ENCODE results near the gene CDK13.

The CDK13 gene

DNA sequence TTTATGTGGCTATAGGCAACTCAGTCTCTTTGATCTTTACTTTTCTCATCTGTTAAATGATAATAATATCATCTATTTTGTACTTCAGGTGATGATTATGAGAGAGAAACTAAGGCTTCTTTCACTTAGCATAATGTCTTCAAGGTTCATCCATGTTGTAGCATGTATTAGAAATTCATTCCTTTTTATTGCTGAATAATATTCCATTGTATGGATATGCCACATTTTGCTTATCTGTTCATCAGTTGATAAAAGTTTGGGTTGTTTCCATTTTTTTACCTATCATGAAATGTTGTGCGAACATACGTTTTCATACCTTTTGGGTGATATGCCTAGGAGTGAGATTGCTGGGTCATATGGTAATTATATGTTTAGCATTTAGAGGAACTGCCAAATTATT is 7.2 kb upstream of the CDK13 start:
- H3K27ac ChIP-seq (ENCODE audit: extremely low read depth, low read depth, low read length): no peak overlapping the region
- no peaks in the 10 kb centered on the region for H3K36me3 ChIP-seq (ENCODE audit: control insufficient read depth in 2 of 2, insufficient read depth in 1 of 2, low read length in 2 of 2)
- ChIA-PET POLR2A (no interaction called here), CTCF (no interaction called here)
- no peak overlapping the region for H3K4me3 ChIP-seq (ENCODE audit: low read depth, low read length)
- no peaks in the 10 kb centered on the region for H3K4me1 ChIP-seq (ENCODE audit: control insufficient read depth, insufficient read depth, low read length)
- no peaks in the 10 kb centered on the region for H3K9me3 ChIP-seq (ENCODE audit: control insufficient read depth, insufficient read depth, low read depth, low read length)
- TF ChIP-seq ZNF830 (tag by site-specific recombination; IDR thresholded peaks at IDR 0.05; ENCODE audit: low read depth) (no peak), ZNF146 (tag by site-specific recombination; IDR thresholded peaks at IDR 0.05) (peak; percentile 53)

DNA sequence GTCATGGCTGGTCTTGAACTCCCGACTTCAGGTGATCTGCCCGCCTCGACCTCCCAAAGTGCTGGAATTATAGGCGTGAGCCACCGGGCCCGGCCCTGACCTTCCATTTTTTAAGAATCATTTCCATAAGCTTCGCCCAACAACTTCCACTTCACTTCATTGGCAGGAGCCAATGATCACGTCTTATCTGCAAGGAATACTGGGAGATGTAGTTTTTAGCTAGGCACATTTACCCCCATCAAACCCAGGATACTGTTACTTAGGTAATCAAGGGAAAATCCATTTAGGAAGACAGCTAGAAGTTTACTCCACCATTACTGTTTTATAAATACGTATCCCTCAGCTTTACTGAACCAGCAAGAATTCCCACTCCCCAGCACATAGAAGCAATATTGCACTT is 3.4 kb upstream of the CDK13 start:
- Histone ChIP-seq H3K4me3 (ENCODE audit: low read depth, low read length) (no peak overlapping the region), H3K9me3 (ENCODE audit: control insufficient read depth, insufficient read depth, low read depth, low read length) (no peaks in the 10 kb centered on the region), H3K4me1 (ENCODE audit: control insufficient read depth, insufficient read depth, low read length) (no peaks in the 10 kb centered on the region), H3K36me3 (ENCODE audit: control insufficient read depth in 2 of 2, insufficient read depth in 1 of 2, low read length in 2 of 2) (peaks cover 0 to 1% of the 10 kb centered on the region in 2 experiments; a peak in 1 of 3 replicates), H3K27ac (ENCODE audit: extremely low read depth, low read depth, low read length) (no peak overlapping the region)
- ChIA-PET CTCF (interaction anchor here (0.6 to 3.4 kb wide), 4 partner anchors 51 to 365 kb away, joined by 3 to 15 read pairs (median 6); partner anchors contain the start of gene MPLKIP), POLR2A (no interaction called here)
- TF ChIP-seq ZNF184 (tag by site-specific recombination; IDR thresholded peaks at IDR 0.05): no peak
- no peak for TF ChIP-seq ZNF174 (tag by site-specific recombination; IDR thresholded peaks at IDR 0.05)
- TF ChIP-seq, protein P1, sequence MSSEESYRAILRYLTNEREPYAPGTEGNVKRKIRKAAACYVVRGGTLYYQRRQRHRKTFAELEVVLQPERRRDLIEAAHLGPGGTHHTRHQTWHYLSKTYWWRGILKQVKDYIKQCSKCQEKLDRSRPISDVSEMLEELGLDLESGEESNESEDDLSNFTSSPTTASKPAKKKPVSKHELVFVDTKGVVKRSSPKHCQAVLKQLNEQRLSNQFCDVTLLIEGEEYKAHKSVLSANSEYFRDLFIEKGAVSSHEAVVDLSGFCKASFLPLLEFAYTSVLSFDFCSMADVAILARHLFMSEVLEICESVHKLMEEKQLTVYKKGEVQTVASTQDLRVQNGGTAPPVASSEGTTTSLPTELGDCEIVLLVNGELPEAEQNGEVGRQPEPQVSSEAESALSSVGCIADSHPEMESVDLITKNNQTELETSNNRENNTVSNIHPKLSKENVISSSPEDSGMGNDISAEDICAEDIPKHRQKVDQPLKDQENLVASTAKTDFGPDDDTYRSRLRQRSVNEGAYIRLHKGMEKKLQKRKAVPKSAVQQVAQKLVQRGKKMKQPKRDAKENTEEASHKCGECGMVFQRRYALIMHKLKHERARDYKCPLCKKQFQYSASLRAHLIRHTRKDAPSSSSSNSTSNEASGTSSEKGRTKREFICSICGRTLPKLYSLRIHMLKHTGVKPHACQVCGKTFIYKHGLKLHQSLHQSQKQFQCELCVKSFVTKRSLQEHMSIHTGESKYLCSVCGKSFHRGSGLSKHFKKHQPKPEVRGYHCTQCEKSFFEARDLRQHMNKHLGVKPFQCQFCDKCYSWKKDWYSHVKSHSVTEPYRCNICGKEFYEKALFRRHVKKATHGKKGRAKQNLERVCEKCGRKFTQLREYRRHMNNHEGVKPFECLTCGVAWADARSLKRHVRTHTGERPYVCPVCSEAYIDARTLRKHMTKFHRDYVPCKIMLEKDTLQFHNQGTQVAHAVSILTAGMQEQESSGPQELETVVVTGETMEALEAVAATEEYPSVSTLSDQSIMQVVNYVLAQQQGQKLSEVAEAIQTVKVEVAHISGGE (tag by site-specific recombination; conservative IDR thresholded peaks at IDR 0.05; ENCODE audit: low read depth): no peak
- TF ChIP-seq ZNF394 (tag by site-specific recombination; IDR thresholded peaks at IDR 0.05; ENCODE audit: borderline replicate concordance): no peak
- TF ChIP-seq KLF7 (tag by site-specific recombination; IDR thresholded peaks at IDR 0.05; ENCODE audit: borderline replicate concordance): no peak
- TF ChIP-seq FEZF1 (tag by site-specific recombination; IDR thresholded peaks at IDR 0.05): no peak
- TF ChIP-seq ZNF121 (tag by site-specific recombination; IDR thresholded peaks at IDR 0.05): no peak
- TF ChIP-seq, protein P2, sequence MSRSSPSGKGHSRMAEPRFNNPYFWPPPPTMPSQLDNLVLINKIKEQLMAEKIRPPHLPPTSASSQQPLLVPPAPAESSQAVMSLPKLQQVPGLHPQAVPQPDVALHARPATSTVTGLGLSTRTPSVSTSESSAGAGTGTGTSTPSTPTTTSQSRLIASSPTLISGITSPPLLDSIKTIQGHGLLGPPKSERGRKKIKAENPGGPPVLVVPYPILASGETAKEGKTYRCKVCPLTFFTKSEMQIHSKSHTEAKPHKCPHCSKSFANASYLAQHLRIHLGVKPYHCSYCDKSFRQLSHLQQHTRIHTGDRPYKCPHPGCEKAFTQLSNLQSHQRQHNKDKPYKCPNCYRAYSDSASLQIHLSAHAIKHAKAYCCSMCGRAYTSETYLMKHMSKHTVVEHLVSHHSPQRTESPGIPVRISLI (tag by site-specific recombination; IDR thresholded peaks at IDR 0.05): no peak

DNA sequence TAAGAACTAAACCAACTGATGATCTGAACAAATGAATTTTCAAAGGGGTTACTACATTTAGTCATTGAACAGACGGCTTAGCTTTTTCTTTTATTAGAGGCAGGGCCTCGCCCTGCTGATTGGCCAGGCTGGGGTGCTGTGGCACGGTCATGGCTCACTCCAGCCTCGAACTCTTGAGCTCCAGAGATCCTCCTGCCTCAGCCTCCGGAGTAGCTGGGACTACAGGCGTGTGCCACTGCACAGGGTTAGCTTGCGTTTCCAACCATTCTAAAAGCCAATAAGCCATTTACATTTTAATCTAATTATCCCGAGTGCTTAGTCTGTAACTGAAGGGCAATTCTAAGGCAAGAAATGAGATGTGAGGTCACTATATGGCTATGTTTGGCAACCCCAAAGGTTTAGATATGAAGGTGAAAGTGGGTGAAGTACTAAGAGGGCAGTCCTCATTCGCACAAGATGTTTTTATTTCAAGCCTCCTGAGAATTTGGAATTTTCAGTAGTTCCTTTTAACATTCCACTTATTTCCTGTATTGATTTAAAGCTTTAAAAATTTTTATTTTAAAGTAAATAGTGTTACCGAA is 1.6 kb upstream of the CDK13 start:
- Histone ChIP-seq H3K36me3 (ENCODE audit: control insufficient read depth in 2 of 2, insufficient read depth in 1 of 2, low read length in 2 of 2) (peaks cover 0 to 6% of the 10 kb centered on the region in 2 experiments; a peak in 1 of 3 replicates), H3K9me3 (ENCODE audit: control insufficient read depth, insufficient read depth, low read depth, low read length) (no peaks in the 10 kb centered on the region), H3K4me1 (ENCODE audit: control insufficient read depth, insufficient read depth, low read length) (no peaks in the 10 kb centered on the region), H3K4me3 (ENCODE audit: low read depth, low read length) (peak overlapping the region; percentile 99), H3K27ac (ENCODE audit: extremely low read depth, low read depth, low read length) (peak overlapping the region; percentile 98)
- ChIA-PET CTCF (interaction anchor here (1.1 to 3.4 kb wide), 3 partner anchors 51 to 104 kb away, joined by 5 to 15 read pairs (median 7); no protein-coding TSS in a partner anchor), POLR2A (no interaction called here)
- TF ChIP-seq ZNF621 (tag by site-specific recombination; IDR thresholded peaks at IDR 0.05) (no peak), OSR2 (tag by site-specific recombination; IDR thresholded peaks at IDR 0.05) (no peak), ZNF510 (tag by site-specific recombination; IDR thresholded peaks at IDR 0.05; ENCODE audit: insufficient replicate concordance) (no peak), ZXDB (tag by site-specific recombination; IDR thresholded peaks at IDR 0.05) (no peak), MZF1 (tag by site-specific recombination; IDR thresholded peaks at IDR 0.05; ENCODE audit: borderline replicate concordance) (no peak), ZNF548 (tag by site-specific recombination; IDR thresholded peaks at IDR 0.05) (no peak), KLF7 (tag by site-specific recombination; IDR thresholded peaks at IDR 0.05; ENCODE audit: borderline replicate concordance) (no peak), ZNF174 (tag by site-specific recombination; IDR thresholded peaks at IDR 0.05) (no peak), BCL11A (tag by site-specific recombination; IDR thresholded peaks at IDR 0.05; ENCODE audit: low read depth) (no peak)
- TF ChIP-seq, protein P3, sequence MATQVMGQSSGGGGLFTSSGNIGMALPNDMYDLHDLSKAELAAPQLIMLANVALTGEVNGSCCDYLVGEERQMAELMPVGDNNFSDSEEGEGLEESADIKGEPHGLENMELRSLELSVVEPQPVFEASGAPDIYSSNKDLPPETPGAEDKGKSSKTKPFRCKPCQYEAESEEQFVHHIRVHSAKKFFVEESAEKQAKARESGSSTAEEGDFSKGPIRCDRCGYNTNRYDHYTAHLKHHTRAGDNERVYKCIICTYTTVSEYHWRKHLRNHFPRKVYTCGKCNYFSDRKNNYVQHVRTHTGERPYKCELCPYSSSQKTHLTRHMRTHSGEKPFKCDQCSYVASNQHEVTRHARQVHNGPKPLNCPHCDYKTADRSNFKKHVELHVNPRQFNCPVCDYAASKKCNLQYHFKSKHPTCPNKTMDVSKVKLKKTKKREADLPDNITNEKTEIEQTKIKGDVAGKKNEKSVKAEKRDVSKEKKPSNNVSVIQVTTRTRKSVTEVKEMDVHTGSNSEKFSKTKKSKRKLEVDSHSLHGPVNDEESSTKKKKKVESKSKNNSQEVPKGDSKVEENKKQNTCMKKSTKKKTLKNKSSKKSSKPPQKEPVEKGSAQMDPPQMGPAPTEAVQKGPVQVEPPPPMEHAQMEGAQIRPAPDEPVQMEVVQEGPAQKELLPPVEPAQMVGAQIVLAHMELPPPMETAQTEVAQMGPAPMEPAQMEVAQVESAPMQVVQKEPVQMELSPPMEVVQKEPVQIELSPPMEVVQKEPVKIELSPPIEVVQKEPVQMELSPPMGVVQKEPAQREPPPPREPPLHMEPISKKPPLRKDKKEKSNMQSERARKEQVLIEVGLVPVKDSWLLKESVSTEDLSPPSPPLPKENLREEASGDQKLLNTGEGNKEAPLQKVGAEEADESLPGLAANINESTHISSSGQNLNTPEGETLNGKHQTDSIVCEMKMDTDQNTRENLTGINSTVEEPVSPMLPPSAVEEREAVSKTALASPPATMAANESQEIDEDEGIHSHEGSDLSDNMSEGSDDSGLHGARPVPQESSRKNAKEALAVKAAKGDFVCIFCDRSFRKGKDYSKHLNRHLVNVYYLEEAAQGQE (tag by site-specific recombination; IDR thresholded peaks at IDR 0.05): no peak
- TF ChIP-seq, protein P4, sequence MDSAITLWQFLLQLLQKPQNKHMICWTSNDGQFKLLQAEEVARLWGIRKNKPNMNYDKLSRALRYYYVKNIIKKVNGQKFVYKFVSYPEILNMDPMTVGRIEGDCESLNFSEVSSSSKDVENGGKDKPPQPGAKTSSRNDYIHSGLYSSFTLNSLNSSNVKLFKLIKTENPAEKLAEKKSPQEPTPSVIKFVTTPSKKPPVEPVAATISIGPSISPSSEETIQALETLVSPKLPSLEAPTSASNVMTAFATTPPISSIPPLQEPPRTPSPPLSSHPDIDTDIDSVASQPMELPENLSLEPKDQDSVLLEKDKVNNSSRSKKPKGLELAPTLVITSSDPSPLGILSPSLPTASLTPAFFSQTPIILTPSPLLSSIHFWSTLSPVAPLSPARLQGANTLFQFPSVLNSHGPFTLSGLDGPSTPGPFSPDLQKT (IDR thresholded peaks at IDR 0.05; ENCODE audit: borderline replicate concordance, low read depth, low read length): no peak
